Measurements from ENCODE around the gene SCFD1.
"Not testable (repeated sequence)": the region's sequence is repeated elsewhere in the genome, so short reads cannot be mapped to it uniquely, and the experiment has no call there.

SCFD1 gene

GRCh38 chr14:30610787-30611343 is 11.3 kb upstream of the SCFD1 start:
- DNase-seq (ENCODE audit: low read depth in 2 of 2): no peak

- no peak for DNase-seq (ENCODE audit: low read depth in 2 of 2)
Measured at GRCh38 chr14:30614155-30614554, 8.0 kb upstream of the SCFD1 start.

- no peak for DNase-seq (ENCODE audit: low read depth in 2 of 2)
Measured at GRCh38 chr14:30620178-30620577, 1.9 kb upstream of the SCFD1 start.

DNA sequence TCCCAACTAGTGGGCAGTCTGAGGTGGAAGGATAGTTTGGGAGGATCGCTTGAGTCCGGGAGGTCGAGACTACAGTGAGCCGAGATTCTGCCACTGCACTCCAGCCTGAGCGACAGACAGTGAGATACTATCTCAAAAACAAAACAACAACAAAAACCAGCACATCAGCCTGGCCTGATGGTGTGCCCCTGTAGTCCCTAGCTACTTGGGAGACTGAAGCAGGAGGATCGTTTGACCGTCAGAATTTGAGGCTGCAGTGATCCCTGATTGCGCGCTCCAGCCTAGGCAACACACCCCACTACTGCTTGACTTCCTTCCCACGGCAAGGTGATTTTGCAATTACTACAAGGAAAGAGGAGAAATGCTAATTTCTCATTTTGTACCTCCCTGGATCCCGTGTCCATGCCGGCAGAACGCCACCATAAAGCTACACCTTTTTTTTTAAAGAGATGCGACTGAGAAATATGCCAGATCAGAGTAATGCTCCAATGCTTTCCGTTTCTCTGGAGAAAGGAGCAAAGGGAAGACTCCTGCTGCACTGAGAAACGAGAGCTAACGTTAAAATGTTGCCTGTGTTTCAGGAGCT is 672 bp upstream of the SCFD1 start:
- DNase-seq (ENCODE audit: low read depth in 2 of 2): no peak

- no peak for DNase-seq (ENCODE audit: low read depth in 2 of 2)
Measured at GRCh38 chr14:30623412-30624131, 1.5 kb downstream of the SCFD1 start.

DNA sequence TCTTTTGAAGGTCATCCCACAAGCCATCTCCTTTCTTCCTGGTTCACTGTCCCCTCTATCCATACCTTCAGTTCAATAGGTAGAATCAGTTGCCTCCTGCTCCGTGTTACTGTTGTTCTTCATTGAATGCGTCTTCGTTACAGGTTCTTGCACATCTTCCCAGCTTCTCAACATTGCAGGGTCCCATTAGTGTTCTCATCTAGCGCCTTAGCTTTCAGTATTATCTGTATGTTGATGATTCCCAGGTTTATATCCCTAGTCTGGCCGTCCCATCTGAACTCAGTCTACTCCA is 2.0 kb downstream of the SCFD1 start:
- DNase-seq (ENCODE audit: low read depth in 2 of 2): no peak

DNA sequence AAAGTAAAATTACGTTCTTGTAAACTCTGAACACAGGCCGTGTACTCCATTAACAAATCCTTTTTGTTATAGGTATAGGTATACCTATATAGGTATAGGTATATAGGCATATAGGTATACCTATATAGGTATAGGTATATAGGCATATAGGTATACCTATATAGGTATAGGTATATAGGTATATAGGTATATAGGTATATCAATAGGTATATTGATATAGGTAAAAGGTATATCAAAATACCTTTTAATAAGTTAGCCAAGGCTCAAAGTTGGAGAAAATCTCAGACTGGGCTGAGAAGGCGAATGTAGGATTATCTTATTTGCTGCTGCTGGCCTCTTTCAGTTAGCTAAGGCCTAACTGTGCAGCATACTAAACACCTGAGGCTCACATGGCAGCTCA is 3.4 kb downstream of the SCFD1 start:
- no peak for DNase-seq (ENCODE audit: low read depth in 2 of 2)

GRCh38 chr14:30629432-30629831 is 7.3 kb downstream of the SCFD1 start:
- DNase-seq (ENCODE audit: low read depth in 2 of 2): not testable (repeated sequence)

DNA sequence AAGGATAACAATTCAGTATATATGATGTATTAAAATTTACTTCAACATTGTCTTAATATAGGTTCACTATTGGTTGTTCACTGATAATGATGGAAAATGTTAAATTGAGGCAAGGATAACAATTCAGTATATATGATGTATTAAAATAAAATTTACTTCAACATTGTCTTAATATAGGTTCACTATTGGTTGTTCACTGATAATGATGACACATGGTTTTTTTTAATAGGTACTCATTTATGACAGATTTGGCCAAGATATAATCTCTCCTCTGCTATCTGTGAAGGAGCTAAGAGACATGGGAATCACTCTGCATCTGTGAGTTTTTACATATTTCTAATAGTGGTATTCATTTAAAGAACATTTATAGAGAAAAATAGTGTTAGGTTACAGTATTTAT is 8.1 kb downstream of the SCFD1 start:
- DNase-seq (ENCODE audit: low read depth in 2 of 2): no peak

DNA sequence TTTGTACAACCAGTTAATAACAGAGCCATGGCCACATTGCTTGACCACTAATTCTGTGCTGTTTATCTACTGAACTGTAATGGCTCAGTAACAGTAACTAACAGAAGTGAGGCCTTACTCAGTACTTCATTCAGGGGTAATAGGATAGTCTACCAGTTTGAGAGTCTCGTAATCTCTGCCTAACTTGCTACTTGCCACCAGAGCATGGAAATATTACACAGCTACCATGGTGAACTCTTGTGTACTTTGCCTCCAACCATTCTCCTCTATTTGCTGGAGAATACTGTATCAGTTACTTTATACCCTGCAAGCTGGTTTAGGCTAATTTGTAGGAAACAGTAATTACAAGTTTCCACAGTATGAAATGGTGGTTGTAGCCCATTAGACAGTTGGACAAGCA is 10.6 kb downstream of the SCFD1 start:
- no peak for DNase-seq (ENCODE audit: low read depth in 2 of 2)

DNA sequence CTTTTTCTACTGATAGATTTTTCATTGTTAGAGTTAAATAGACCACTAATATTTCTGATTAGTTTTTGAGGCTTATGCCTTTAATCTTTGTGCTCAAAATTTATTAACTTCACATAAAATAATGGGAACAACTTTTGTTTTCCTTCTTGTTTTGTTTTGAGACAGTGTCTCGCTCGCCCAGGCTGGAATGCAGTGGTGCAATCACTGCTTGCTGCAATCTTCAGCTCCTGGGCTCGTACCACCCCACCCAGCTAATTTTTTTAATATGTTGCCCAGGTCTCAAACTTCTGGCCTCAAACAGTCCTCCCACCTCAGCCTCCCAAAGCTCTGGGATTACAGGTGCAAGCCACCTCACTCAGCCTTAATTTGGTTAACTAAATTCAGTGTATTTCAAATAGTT is 16.8 kb downstream of the SCFD1 start:
- DNase-seq (ENCODE audit: low read depth in 2 of 2): no peak

DNA sequence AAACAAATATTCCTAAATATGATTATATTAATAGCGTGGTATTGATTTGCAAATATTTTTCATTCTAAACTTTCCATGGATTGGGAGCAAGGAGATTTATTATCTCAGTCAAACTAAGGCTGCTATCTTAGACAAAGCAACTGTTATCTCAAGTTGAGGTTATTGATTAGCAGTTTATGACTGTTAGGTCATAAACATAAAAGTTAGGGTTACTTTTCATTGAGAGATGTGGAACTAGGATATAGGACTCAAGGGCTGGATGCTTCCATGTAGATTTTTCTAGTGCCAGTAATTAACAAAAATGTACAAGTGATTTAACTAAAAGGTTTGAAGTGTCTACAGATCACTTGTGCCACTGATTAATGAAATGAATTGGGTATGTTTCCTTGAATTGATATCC is 19.1 kb downstream of the SCFD1 start:
- DNase-seq (ENCODE audit: low read depth in 2 of 2): no peak

DNA sequence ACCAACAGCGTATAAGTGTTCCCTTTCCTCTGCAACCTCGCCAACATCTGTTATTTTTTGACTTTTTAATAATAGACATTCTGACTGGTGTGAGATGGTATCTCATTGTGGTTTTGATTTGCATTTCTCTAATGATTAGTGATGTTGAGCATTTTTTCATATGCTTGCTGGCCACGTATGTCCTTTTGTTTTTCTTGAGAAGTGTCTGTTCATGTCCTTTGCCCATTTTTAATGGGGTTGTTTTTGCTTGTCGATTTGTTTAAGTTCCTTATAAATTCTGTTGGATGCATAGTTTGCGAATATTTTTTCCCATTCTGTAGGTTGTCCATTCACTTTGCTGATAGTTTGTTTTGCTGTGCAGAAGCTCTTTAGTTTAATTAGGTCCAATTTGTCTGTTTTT is 22.3 kb downstream of the SCFD1 start:
- DNase-seq (ENCODE audit: low read depth in 2 of 2): not testable (repeated sequence)

- DNase-seq (ENCODE audit: low read depth in 2 of 2): no peak
Measured at GRCh38 chr14:30645600-30645999, 23.5 kb downstream of the SCFD1 start.

DNA sequence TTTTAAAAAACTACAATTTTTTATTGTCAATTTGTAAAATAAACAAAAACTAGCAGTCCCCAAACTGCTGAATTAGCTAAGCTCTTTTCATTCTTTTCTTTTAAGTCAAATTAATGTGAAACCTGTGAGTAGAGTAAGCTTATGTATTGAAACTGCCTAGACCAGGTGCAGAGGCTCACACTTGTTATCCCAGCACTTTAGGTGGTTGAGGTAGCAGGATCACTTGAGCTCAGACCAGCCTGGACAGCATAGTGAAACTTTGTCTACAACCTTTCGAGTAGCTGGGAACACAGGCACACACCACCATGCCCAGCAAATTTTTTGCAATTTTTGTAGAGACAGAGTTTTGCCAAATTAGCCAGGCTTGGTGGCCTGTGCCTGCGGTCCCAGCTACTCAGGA is 26.4 kb downstream of the SCFD1 start:
- DNase-seq (ENCODE audit: low read depth in 2 of 2): no peak

GRCh38 chr14:30651937-30652336 is 29.8 kb downstream of the SCFD1 start:
- no peak for DNase-seq (ENCODE audit: low read depth in 2 of 2)

DNA sequence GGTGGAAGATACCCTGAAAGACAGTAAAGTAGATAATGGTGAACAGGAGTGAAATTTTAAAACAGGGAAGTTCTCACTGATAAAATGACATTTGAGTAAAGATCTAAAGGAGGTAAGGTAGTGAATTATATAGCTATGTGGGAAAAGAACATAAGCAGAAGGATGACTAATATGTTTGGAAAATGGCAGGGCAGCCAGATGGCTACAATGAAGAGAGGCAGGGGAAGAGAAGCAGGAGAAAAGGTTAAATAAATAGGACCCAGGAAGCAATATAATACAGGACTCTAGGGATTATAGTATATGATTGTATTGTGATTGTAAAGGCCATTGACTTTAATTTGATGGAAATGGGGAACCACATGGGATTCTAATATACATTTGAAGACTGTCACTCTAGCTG is 33.0 kb downstream of the SCFD1 start:
- no peak for DNase-seq (ENCODE audit: low read depth in 2 of 2)

- DNase-seq (ENCODE audit: low read depth in 2 of 2): no peak
Measured at GRCh38 chr14:30655658-30656057, 33.5 kb downstream of the SCFD1 start.

DNA sequence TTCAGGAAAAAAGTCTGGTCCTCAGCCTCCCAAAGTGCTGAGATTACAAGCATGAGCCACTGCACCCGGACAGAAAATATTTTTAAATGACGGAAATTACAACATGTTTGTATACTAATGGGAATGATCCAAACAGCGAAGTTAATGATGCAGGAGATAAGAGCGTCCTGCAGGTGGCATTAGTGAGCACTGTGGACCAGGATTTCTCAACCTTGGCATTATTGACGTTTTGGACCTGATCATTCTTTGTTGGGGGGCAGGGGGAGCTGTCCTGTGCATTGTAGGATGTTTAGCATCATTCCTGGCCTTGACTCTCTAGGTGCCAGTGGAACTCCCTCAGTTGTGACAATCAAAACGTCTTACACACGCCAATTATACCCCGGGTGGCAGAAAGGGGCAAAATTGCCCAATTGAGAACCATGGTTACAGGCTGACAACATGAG is 34.1 kb downstream of the SCFD1 start:
- DNase-seq (ENCODE audit: low read depth in 2 of 2): peak in 1 of 2 experiments; percentile 3

- no peak for DNase-seq (ENCODE audit: low read depth in 2 of 2)
Measured at GRCh38 chr14:30657050-30657449, 34.9 kb downstream of the SCFD1 start.

GRCh38 chr14:30657606-30658163 is 35.6 kb downstream of the SCFD1 start:
- DNase-seq (ENCODE audit: low read depth in 2 of 2): no peak

- DNase-seq (ENCODE audit: low read depth in 2 of 2): no peak
Measured at GRCh38 chr14:30658645-30659044, 36.5 kb downstream of the SCFD1 start.

GRCh38 chr14:30669594-30669993 is 47.5 kb downstream of the SCFD1 start:
- DNase-seq (ENCODE audit: low read depth in 2 of 2): no peak
